Tibial nerve (tissue), 4 donors: ENCODE measurements around the gene FTH1.

Experiments
- CTCF ChIP-seq, 5 experiments: fragments of 200-600 bp in 3 of 5; fragments of 450-650 bp in 2 of 5; sonication (generic) in 3 of 5; IDR thresholded peaks; one replicate each; pipeline ENCODE4 v1.5.1; 2016 to 2019; ENCODE audit warnings: antibody characterized with exemption in 5 of 5, mild to moderate bottlenecking in 3 of 5, moderate library complexity in 2 of 5
- EP300 ChIP-seq, 2 donors: sonication (generic); formaldehyde crosslinking; IDR thresholded peaks; one replicate each; pipeline ENCODE4 v1.6.1; 2017; ENCODE audit warnings: antibody characterized with exemption in 2 of 2, mild to moderate bottlenecking in 1 of 2
- POLR2A ChIP-seq, 2 donors: fragments of 450-650 bp; IDR thresholded peaks; one replicate each; pipeline ENCODE4 v1.6.1; 2017; ENCODE audit warnings: antibody characterized with exemption in 2 of 2, mild to moderate bottlenecking in 2 of 2, moderate library complexity in 2 of 2

- no peak for TF ChIP-seq CTCF (IDR thresholded peaks at IDR 0.05)
- no peak for TF ChIP-seq POLR2A (IDR thresholded peaks at IDR 0.05)
- no peak for TF ChIP-seq EP300 (IDR thresholded peaks at IDR 0.05)
Observed at GRCh38 chr11:61973476-61974162, 6.2 kb upstream of the FTH1 start.
